ENCODE measurements around the gene LPAR6. TPM values are rescaled to one million over a fixed set of nuclear protein-coding genes. Genes with fewer than 3 reads are reported as not detected.
A peak's percentile ranks its signal among the peaks of the same experiment; 100 is the strongest.

Gene LPAR6
- total and polyA plus RNA-seq, 2 experiments from 2014 or later, result 6.6 to 8.1 TPM

GRCh38 chr13:48404952-48405351, 8.0 kb downstream of the LPAR6 start:
- no peaks in the 10 kb centered on the region for H3K9me2 ChIP-seq (ENCODE audit: insufficient read depth)
- H3K36me3 ChIP-seq (ENCODE audit: low read depth), result no peaks in the 10 kb centered on the region
- 19 to 20% methylated on average over 1 of the region's 1 CpG for WGBS, 2 experiments (ENCODE audit: low coverage in 1 of 2, low lambda C conversion rate in 2 of 2, missing lambda C conversion rate in 2 of 2)
- in situ Hi-C loops (cut with MboI), result no loop called here
- peak overlapping the region; percentile 44 for H3K27ac ChIP-seq
- no peak for TF ChIP-seq EZH2phosphoT487 (IDR thresholded peaks at IDR 0.05; ENCODE audit: insufficient read depth, low read depth)
- TF ChIP-seq EZH2 (IDR thresholded peaks at IDR 0.05; ENCODE audit: insufficient read depth, poor library complexity, severe bottlenecking), result no peak
- no peaks in the 10 kb centered on the region for H4K20me1 ChIP-seq (ENCODE audit: insufficient read depth)
- peaks cover 28% of the 10 kb centered on the region for H3F3A ChIP-seq (ENCODE audit: insufficient read depth)
- H3K4me1 ChIP-seq (ENCODE audit: insufficient read depth), result peaks cover 52% of the 10 kb centered on the region
- H3K27me3 ChIP-seq (replicated peaks; ENCODE audit: insufficient read depth), result no peaks in the 10 kb centered on the region
- peaks cover 75% of the 10 kb centered on the region for H3K79me2 ChIP-seq (ENCODE audit: insufficient read depth)
- DNase-seq, result peak; percentile 22
- H2AFZ ChIP-seq, result peak overlapping the region; percentile 46
- peak overlapping the region; percentile 38 for H3K4me3 ChIP-seq
- H3K9me3 ChIP-seq (ENCODE audit: low read depth), result no peaks in the 10 kb centered on the region
- H3K4me2 ChIP-seq (ENCODE audit: unreplicated experiment), result peak overlapping the region; percentile 60
- H3K9ac ChIP-seq, result peak overlapping the region; percentile 58

- no peaks in the 10 kb centered on the region for H3K9me2 ChIP-seq (ENCODE audit: insufficient read depth)
- H3K27me3 ChIP-seq (replicated peaks; ENCODE audit: insufficient read depth), result no peaks in the 10 kb centered on the region
- peaks cover 39% of the 10 kb centered on the region for H3F3A ChIP-seq (ENCODE audit: insufficient read depth)
- TF ChIP-seq EZH2phosphoT487 (IDR thresholded peaks at IDR 0.05; ENCODE audit: insufficient read depth, low read depth), result no peak
- TF ChIP-seq EZH2 (IDR thresholded peaks at IDR 0.05; ENCODE audit: insufficient read depth, poor library complexity, severe bottlenecking), result no peak
- WGBS, 2 experiments (ENCODE audit: low coverage in 1 of 2, low lambda C conversion rate in 2 of 2, missing lambda C conversion rate in 2 of 2), result 61 to 67% methylated on average over 8 of the region's 8 CpGs
- H4K20me1 ChIP-seq (ENCODE audit: insufficient read depth), result no peaks in the 10 kb centered on the region
- no peaks in the 10 kb centered on the region for H3K36me3 ChIP-seq (ENCODE audit: low read depth)
- no peaks in the 10 kb centered on the region for H3K9me3 ChIP-seq (ENCODE audit: low read depth)
- H3K4me1 ChIP-seq (ENCODE audit: insufficient read depth), result peaks cover 62% of the 10 kb centered on the region
- H3K9ac ChIP-seq, result peak overlapping the region; percentile 58; the same call in 1 of the 2 replicates
- peak overlapping the region; percentile 60 for H3K4me2 ChIP-seq (ENCODE audit: unreplicated experiment)
- DNase-seq, result peak; percentile 18
- H3K79me2 ChIP-seq (ENCODE audit: insufficient read depth), result peaks cover 67% of the 10 kb centered on the region
- H3K4me3 ChIP-seq, result peak overlapping the region; percentile 38
- H2AFZ ChIP-seq, result peak overlapping the region; percentile 46; the same call in 1 of the 2 replicates
- H3K27ac ChIP-seq, result peak overlapping the region; percentile 91
- in situ Hi-C loops (cut with MboI), result no loop called here
Measured at GRCh38 chr13:48403913-48404312, 9.0 kb downstream of the LPAR6 start.

DNA sequence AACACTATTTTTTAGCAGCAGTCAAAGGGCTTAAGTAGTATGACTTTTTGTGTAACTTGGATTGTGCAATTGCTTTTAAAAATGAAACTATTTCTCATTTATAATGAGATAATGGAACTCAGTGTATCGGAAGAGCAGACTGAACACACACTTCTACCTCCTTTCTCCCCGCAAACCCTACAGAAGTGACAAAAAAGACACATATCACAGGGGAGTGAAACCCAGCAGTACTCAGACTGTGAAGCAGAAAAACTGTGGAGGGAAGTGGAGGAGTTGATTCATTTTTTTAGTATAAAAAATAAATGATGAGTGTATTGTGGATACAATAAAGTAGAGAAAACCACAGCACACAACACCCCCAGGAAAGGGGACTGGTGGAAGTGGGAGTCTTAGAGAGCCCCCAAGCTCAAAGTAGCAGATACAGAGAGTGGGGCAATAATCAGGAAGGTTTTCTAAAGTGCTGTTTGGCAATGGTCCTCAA, 9.7 kb downstream of the LPAR6 start:
- Histone ChIP-seq H3K9ac (peak overlapping the region; percentile 68), H3K4me1 (ENCODE audit: insufficient read depth) (peaks cover 70% of the 10 kb centered on the region), H3K9me3 (ENCODE audit: low read depth) (no peaks in the 10 kb centered on the region), H3K4me2 (ENCODE audit: unreplicated experiment) (peak overlapping the region; percentile 73), H3F3A (ENCODE audit: insufficient read depth) (peaks cover 43% of the 10 kb centered on the region), H3K27ac (peak overlapping the region; percentile 91), H3K4me3 (peak overlapping the region; percentile 61), H3K36me3 (ENCODE audit: low read depth) (no peaks in the 10 kb centered on the region), H3K9me2 (ENCODE audit: insufficient read depth) (no peaks in the 10 kb centered on the region), H3K79me2 (ENCODE audit: insufficient read depth) (peaks cover 60% of the 10 kb centered on the region), H2AFZ (peak overlapping the region; percentile 59), H3K27me3 (replicated peaks; ENCODE audit: insufficient read depth) (no peaks in the 10 kb centered on the region), H4K20me1 (ENCODE audit: insufficient read depth) (no peaks in the 10 kb centered on the region)
- 21 to 28% methylated on average over 2 of the region's 2 CpGs for WGBS, 2 experiments (ENCODE audit: low coverage in 1 of 2, low lambda C conversion rate in 2 of 2, missing lambda C conversion rate in 2 of 2)
- TF ChIP-seq EZH2 (IDR thresholded peaks at IDR 0.05; ENCODE audit: insufficient read depth, poor library complexity, severe bottlenecking) (no peak), EZH2phosphoT487 (IDR thresholded peaks at IDR 0.05; ENCODE audit: insufficient read depth, low read depth) (no peak)
- peak; percentile 64 for DNase-seq
- in situ Hi-C loops (cut with MboI), result no loop called here

DNA sequence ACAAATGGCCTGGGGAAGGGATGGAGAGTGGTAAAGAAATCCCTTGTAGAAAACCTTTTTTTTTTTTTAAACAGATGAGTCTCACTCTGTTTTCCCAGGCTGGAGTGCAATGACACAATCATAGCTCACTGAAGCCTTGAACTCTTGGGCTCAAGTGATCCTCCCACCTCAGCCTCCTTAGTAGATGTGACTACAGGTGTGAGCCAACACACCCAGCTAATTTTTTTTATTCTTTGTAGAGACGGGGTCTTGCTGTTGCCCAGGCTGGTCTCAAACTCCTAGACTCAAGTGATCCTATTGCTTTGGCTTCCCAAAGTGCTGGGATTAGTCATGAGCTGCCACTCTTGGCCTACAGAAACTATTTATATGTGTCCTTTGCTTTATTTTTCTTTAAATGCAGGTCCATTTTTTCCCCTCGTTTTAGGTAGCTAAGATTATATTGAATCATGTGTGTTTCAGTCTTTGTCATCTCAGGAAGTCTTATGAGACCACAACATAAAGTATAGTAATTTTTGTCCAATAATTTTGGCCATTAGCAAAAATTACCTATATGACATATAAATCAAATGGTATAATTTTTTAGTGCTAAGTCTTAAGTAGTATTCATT, 10.5 kb downstream of the LPAR6 start:
- Histone ChIP-seq H3K4me1 (ENCODE audit: insufficient read depth) (peaks cover 75% of the 10 kb centered on the region), H3K79me2 (ENCODE audit: insufficient read depth) (peaks cover 54% of the 10 kb centered on the region), H3K36me3 (ENCODE audit: low read depth) (no peaks in the 10 kb centered on the region), H3K4me2 (ENCODE audit: unreplicated experiment) (peak overlapping the region; percentile 81), H3K27ac (peak overlapping the region; percentile 91), H3K9me2 (ENCODE audit: insufficient read depth) (no peaks in the 10 kb centered on the region), H3K4me3 (no peak overlapping the region), H3K9ac (no peak overlapping the region), H3K9me3 (ENCODE audit: low read depth) (no peaks in the 10 kb centered on the region), H2AFZ (no peak overlapping the region), H3K27me3 (replicated peaks; ENCODE audit: insufficient read depth) (no peaks in the 10 kb centered on the region), H4K20me1 (ENCODE audit: insufficient read depth) (no peaks in the 10 kb centered on the region), H3F3A (ENCODE audit: insufficient read depth) (peaks cover 43% of the 10 kb centered on the region)
- TF ChIP-seq EZH2phosphoT487 (IDR thresholded peaks at IDR 0.05; ENCODE audit: insufficient read depth, low read depth), result no peak
- no peak for TF ChIP-seq EZH2 (IDR thresholded peaks at IDR 0.05; ENCODE audit: insufficient read depth, poor library complexity, severe bottlenecking)
- peak; percentile 47 for DNase-seq
- in situ Hi-C loops (cut with MboI), result no loop called here
- 57 to 60% methylated on average over 2 of the region's 2 CpGs for WGBS, 2 experiments (ENCODE audit: low coverage in 1 of 2, low lambda C conversion rate in 2 of 2, missing lambda C conversion rate in 2 of 2)

Data from GM23248 (cell line).